Measurements from ENCODE around the gene PRPS2.

Gene PRPS2

GRCh38 chrX:12817528-12817927 lies 26.3 kb downstream of the PRPS2 start:
- DNase-seq = no peak

- DNase-seq = peak; percentile 3
These were observed 28.0 kb downstream of the PRPS2 start for GRCh38 chrX:12819222-12819621.

- no peak for DNase-seq
These were observed 29.5 kb downstream of the PRPS2 start for GRCh38 chrX:12820737-12821136.

GRCh38 chrX:12824944-12825343 lies 33.7 kb downstream of the PRPS2 start:
- no peak for DNase-seq

- DNase-seq = peak; percentile 82
These were observed 34.6 kb downstream of the PRPS2 start for GRCh38 chrX:12825801-12826200.

GRCh38 chrX:12843061-12843667 lies 52.0 kb downstream of the PRPS2 start:
- DNase-seq = no peak

GRCh38 chrX:12843668-12844279 lies 52.6 kb downstream of the PRPS2 start:
- no peak for DNase-seq

- no peak for DNase-seq
These were observed 53.1 kb downstream of the PRPS2 start for GRCh38 chrX:12844319-12844718.

GRCh38 chrX:12865359-12865758 lies 74.1 kb downstream of the PRPS2 start:
- DNase-seq = no peak

- DNase-seq = no peak
These were observed 75.5 kb downstream of the PRPS2 start, which contains the start of gene TLR7 for GRCh38 chrX:12866451-12867377. TLR7 (plus strand) TSS chrX:12867072; CDS start chrX:12867579, 507 bp downstream.

- peak; percentile 6 for DNase-seq
These were observed 76.5 kb downstream of the PRPS2 start for GRCh38 chrX:12867685-12868084.

GRCh38 chrX:12868747-12869146 lies 77.5 kb downstream of the PRPS2 start:
- DNase-seq = no peak

GRCh38 chrX:12871257-12871656 lies 80.0 kb downstream of the PRPS2 start:
- no peak for DNase-seq

GRCh38 chrX:12872741-12873140 lies 81.5 kb downstream of the PRPS2 start:
- DNase-seq = no peak

All from EL (cell line).